Activated B cell treated with CpG ODN at 0.5 μM for 24 hours (primary cell): ENCODE results near the gene HOXA10. TPM values are rescaled to one million over a fixed set of nuclear protein-coding genes. Genes with fewer than 3 reads are reported as not detected.
A peak's percentile ranks its signal among the peaks of the same experiment; 100 is the strongest.

Source experiments
- ATAC-seq: fragments of 200-7000 bp; cut with Tn5 transposase; one replicate; pipeline ENCODE4 v1.10.0; 2021; ENCODE audit warnings: low read depth, mild to moderate bottlenecking, moderate library complexity
- CTCF ChIA-PET: fragments of 350-600 bp; sonication (Branson Sonifier 250); formaldehyde crosslinking; loops from one replicate; lab custom pipeline; 2021; ENCODE audit warnings: antibody characterized with exemption; lab: Charles Lee
- POLR2A ChIA-PET: fragments of 350-600 bp; sonication (Branson Sonifier 250); formaldehyde crosslinking; loops from one replicate; lab custom pipeline; 2021; ENCODE audit warnings: antibody characterized with exemption; lab: Charles Lee
- DNase-seq: peaks from one replicate; pipeline ENCODE4 v3.0.0; 2022
- H3K27ac Mint-ChIP-seq: one replicate; pipeline ENCODE4 v1.8.0; 2020; ENCODE audit warnings: mixed read lengths
- H3K27me3 Mint-ChIP-seq: one replicate; pipeline ENCODE4 v1.8.0; 2021; ENCODE audit warnings: mixed read lengths
- H3K36me3 Mint-ChIP-seq: one replicate; pipeline ENCODE4 v1.8.0; 2021; ENCODE audit warnings: low read depth, mixed read lengths
- H3K4me1 Mint-ChIP-seq: one replicate; pipeline ENCODE4 v1.8.0; 2021; ENCODE audit warnings: mixed read lengths
- H3K4me3 Mint-ChIP-seq: one replicate; pipeline ENCODE4 v1.8.0; 2020; ENCODE audit warnings: mild to moderate bottlenecking, mixed read lengths
- H3K9me3 Mint-ChIP-seq: one replicate; pipeline ENCODE4 v1.8.0; 2020; ENCODE audit warnings: mixed read lengths
- intact Hi-C: fragments of 100-400 bp; cut with micrococcal nuclease; formaldehyde crosslinking; loops from one replicate; pipeline ENCODE4 v1.15.1; 2024
- total RNA-seq: library from RNA; stranded (reverse); gene quantifications from 2 replicates; pipeline ENCODE4 v1.2.3, GENCODE V29; 2022
- TF ChIP-seq, protein P1 (sequence below): fragments of 200-600 bp; IDR thresholded peaks from one replicate; pipeline ENCODE4 v1.8.0; 2022; ENCODE audit warnings: antibody characterized with exemption, mild to moderate bottlenecking

Gene HOXA10
- total RNA-seq, 1 donor from 2014 or later = 0.24 TPM

DNA sequence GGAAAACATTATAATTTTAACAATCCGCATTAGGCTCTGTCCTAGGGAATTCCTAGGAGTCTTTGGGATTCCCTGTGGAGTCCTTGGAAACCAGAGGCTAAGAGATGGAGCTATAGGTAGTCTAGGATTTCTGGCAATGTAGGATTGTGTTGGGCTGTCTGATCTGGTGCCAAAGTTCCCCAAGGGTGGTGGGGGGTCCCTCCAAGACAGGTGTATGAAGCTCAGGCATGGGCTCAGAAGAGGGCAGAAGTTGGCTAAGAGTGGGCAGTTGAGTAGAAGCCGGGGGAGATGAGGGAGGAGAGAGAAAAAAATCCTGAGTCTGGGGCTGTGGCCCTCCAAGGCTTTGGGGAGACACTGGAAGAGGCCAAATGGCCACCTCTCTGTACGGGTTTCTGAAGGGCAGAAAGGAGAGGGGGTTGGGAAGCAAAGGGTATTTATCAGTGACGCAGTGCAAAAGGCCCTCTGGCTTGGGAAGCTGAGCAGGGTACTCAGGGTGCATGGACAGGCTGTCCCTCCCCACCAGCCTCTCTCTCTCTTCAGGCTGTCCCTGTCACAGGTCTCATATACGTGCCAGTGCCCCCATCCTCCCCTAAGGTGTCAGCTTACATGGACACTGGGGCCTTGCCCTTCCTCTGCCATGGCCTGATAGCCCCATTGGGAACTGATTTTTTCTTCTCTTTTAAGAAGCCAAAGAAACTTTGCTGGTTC is 27.5 kb downstream of the HOXA10 start:
- CTCF ChIA-PET = no interaction called here

DNA sequence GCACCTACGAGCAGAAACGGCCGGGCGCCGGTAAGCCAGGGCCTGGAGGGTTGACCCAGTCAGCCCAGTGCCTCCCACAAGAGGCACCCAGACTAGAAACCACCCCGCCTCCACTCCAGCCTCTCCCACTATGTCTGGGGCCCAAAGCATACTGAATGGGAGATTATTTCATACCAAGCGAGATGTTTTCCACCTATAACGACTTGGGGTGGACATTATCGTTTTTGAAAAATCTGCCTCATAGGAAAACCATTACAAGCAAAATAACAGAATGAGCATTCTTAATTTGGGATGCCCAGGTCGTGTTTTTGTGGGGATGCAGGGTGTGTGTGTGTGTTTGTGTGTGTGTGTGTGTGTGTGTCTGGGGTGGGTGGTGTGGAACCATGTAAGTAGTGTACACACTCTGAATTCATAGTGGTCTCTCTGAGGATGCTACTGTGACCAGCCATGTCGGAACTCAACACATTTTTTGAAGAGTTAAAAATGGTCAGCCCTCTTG is 28.2 kb downstream of the HOXA10 start:
- H3K4me3 Mint-ChIP-seq = no peak overlapping the region
- DNase-seq (no peak), ATAC-seq (no peak)
- TF ChIP-seq, protein P1, sequence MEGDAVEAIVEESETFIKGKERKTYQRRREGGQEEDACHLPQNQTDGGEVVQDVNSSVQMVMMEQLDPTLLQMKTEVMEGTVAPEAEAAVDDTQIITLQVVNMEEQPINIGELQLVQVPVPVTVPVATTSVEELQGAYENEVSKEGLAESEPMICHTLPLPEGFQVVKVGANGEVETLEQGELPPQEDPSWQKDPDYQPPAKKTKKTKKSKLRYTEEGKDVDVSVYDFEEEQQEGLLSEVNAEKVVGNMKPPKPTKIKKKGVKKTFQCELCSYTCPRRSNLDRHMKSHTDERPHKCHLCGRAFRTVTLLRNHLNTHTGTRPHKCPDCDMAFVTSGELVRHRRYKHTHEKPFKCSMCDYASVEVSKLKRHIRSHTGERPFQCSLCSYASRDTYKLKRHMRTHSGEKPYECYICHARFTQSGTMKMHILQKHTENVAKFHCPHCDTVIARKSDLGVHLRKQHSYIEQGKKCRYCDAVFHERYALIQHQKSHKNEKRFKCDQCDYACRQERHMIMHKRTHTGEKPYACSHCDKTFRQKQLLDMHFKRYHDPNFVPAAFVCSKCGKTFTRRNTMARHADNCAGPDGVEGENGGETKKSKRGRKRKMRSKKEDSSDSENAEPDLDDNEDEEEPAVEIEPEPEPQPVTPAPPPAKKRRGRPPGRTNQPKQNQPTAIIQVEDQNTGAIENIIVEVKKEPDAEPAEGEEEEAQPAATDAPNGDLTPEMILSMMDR = no peak
- H3K27ac Mint-ChIP-seq = no peak overlapping the region
- CTCF ChIA-PET = no interaction called here
- intact Hi-C loops = no loop called here
- H3K36me3 Mint-ChIP-seq = no peaks in the 10 kb centered on the region
- POLR2A ChIA-PET = no interaction called here
- H3K4me1 Mint-ChIP-seq = peaks cover 25% of the 10 kb centered on the region
- no peaks in the 10 kb centered on the region for H3K9me3 Mint-ChIP-seq
- H3K27me3 Mint-ChIP-seq = peaks cover 50% of the 10 kb centered on the region

More for the DNA sequence above, 27.5 kb downstream of the HOXA10 start:
- Mint-ChIP-seq H3K9me3 (no peaks in the 10 kb centered on the region), H3K36me3 (no peaks in the 10 kb centered on the region), H3K4me1 (peaks cover 32% of the 10 kb centered on the region), H3K27me3 (peaks cover 57% of the 10 kb centered on the region), H3K27ac (no peak overlapping the region), H3K4me3 (peak overlapping the region; percentile 52)
- TF ChIP-seq, protein P1 = no peak
- POLR2A ChIA-PET = no interaction called here
- DNase-seq = no peak
- no peak for ATAC-seq
- intact Hi-C loops = no loop called here

DNA sequence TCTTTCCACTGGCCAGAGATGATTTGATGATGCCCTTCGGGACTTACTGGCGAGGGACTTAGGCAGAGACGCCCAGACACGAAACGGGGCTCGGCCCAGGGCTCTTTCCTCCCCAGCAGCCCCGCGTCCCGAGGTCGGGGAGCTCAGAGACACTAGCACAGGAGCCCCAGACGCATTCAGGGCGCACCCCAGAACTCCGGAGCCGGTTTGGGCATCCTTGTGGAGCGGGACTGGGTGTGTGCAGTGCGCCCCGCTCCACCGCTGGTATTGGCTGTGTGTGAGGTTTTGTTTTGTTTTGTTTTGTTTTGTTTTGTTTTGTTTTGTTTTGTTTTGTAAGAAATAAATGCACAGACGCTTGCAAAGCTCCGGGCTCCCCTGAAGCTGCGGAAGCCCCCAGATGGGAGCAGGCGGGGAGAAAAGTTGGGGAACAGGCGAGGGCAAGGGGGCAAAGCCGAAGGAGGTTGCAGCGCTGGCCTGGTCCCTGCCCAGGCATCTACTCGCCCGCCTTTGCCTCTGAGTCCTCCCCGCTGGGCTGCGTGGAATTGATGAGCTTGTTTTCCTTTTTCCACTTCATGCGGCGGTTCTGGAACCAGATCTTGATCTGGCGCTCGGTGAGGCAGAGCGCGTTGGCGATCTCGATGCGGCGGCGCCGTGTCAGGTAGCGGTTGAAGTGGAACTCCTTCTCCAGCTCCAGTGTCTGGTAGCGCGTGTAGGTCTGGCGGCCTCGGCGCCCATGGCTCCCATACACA is 28.8 kb downstream of the HOXA10 start:
- TF ChIP-seq, protein P1 = no peak
- H3K4me1 Mint-ChIP-seq = peaks cover 20% of the 10 kb centered on the region
- H3K27ac Mint-ChIP-seq = no peak overlapping the region
- POLR2A ChIA-PET = no interaction called here
- ATAC-seq (no peak), DNase-seq (no peak)
- no peaks in the 10 kb centered on the region for H3K36me3 Mint-ChIP-seq
- CTCF ChIA-PET = no interaction called here
- no peak overlapping the region for H3K4me3 Mint-ChIP-seq
- H3K27me3 Mint-ChIP-seq = peaks cover 52% of the 10 kb centered on the region
- no peaks in the 10 kb centered on the region for H3K9me3 Mint-ChIP-seq
- intact Hi-C loops = no loop called here

DNA sequence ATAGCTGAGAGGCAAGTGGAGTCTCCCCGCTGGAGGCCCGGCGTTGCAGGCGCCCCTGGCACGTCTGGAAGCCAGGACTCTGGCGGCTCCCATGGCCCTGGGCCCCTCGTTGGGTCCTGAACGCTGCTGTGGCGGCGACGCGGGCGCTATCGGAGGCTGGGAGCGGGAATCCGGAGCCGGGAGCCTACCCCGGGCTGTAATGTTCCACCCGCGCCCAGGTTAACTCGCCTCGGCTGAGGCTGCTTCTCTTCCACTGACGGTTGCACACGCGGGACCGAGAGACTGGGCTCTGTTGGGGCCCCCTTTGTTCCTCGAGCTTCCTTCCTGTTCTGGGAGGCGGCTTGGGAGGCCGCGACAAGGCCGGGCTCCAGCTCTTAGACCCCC is 29.3 kb downstream of the HOXA10 start:
- no peak overlapping the region for H3K4me3 Mint-ChIP-seq
- H3K27me3 Mint-ChIP-seq = peaks cover 53% of the 10 kb centered on the region
- ChIA-PET CTCF (interaction anchor here (1.4 kb wide), 1 partner anchor 287 kb away, joined by 3 read pairs; no protein-coding TSS in a partner anchor), POLR2A (no interaction called here)
- no peaks in the 10 kb centered on the region for H3K36me3 Mint-ChIP-seq
- DNase-seq (no peak), ATAC-seq (no peak)
- peaks cover 19% of the 10 kb centered on the region for H3K4me1 Mint-ChIP-seq
- no peak overlapping the region for H3K27ac Mint-ChIP-seq
- H3K9me3 Mint-ChIP-seq = no peaks in the 10 kb centered on the region
- TF ChIP-seq, protein P1 = no peak
- intact Hi-C loops = no loop called here
